ENCODE measurements around the gene ZFP42. TPM values are rescaled to one million over a fixed set of nuclear protein-coding genes. Genes with fewer than 3 reads are reported as not detected.

ZFP42 gene
- total RNA-seq, 1 experiment from 2014 or later: 0.12 TPM

DNA sequence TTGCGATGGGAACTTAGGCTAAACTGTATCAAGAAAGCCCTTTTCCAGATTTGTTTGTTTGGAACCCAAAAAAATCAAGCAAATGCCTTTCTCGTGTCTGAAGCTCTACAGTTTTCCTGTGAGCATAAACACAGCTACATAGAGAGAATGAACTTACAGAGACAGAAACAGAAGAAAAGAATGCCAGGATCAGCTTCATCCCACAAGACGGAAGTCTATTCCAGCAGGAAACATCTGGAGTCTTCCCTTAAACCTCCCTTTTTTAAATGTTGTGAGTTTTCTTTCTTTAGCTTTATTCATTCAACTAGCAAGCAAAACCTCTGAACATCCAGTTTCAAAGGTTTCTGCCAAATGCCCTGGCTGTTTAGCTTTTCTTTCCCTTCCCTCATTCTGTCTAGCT lies 32.6 kb upstream of the ZFP42 start:
- ATAC-seq (no peak), DNase-seq (ENCODE audit: low read depth, low spot score) (no peak)
- BruUV-seq (replicated peaks): no TSS peak
- ChIA-PET CTCF (no interaction called here), POLR2A (no interaction called here), RAD21 (ENCODE audit: low non-redundant PET in 1 of 2, low total read pairs in 2 of 2, uncharacterized antibody in 2 of 2, unreplicated experiment in 2 of 2) (no interaction called here)
- TF ChIP-seq, protein P1, sequence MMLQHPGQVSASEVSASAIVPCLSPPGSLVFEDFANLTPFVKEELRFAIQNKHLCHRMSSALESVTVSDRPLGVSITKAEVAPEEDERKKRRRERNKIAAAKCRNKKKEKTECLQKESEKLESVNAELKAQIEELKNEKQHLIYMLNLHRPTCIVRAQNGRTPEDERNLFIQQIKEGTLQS (IDR thresholded peaks at IDR 0.05): no peak
- TF ChIP-seq YY1 (IDR thresholded peaks at IDR 0.05; ENCODE audit: extremely low read depth, insufficient replicate concordance, low read depth, low read length) (no peak), FOSL1 (IDR thresholded peaks at IDR 0.05; ENCODE audit: low read depth) (no peak), TCF7L2 (IDR thresholded peaks at IDR 0.05; ENCODE audit: borderline replicate concordance, extremely low read depth, insufficient read depth, insufficient read length) (no peak), EZH2phosphoT487 (IDR thresholded peaks at IDR 0.05; ENCODE audit: borderline replicate concordance) (no peak), EZH2 (IDR thresholded peaks at IDR 0.05) (no peak), CBX3 (IDR thresholded peaks at IDR 0.05; ENCODE audit: low read depth) (no peak), SP1 (IDR thresholded peaks at IDR 0.05; ENCODE audit: low read depth) (no peak), POLR2A (IDR thresholded peaks at IDR 0.05; ENCODE audit: borderline replicate concordance, extremely low read depth, insufficient read depth, insufficient read length) (no peak), RAD21 (IDR thresholded peaks at IDR 0.05; ENCODE audit: low read depth) (no peak), SRF (IDR thresholded peaks at IDR 0.05; ENCODE audit: low read depth) (no peak), ELF1 (IDR thresholded peaks at IDR 0.05; ENCODE audit: borderline replicate concordance, low read depth) (no peak), POLR2AphosphoS5 (IDR thresholded peaks at IDR 0.05; ENCODE audit: low read depth, low read length) (no peak), JUND (IDR thresholded peaks at IDR 0.05) (no peak), EGR1 (IDR thresholded peaks at IDR 0.05; ENCODE audit: low read depth) (no peak), CEBPB (IDR thresholded peaks at IDR 0.05; ENCODE audit: low read depth) (no peak)
- TF ChIP-seq, protein P2, sequence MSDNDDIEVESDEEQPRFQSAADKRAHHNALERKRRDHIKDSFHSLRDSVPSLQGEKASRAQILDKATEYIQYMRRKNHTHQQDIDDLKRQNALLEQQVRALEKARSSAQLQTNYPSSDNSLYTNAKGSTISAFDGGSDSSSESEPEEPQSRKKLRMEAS (IDR thresholded peaks at IDR 0.05): no peak
- TF ChIP-seq, protein P3, sequence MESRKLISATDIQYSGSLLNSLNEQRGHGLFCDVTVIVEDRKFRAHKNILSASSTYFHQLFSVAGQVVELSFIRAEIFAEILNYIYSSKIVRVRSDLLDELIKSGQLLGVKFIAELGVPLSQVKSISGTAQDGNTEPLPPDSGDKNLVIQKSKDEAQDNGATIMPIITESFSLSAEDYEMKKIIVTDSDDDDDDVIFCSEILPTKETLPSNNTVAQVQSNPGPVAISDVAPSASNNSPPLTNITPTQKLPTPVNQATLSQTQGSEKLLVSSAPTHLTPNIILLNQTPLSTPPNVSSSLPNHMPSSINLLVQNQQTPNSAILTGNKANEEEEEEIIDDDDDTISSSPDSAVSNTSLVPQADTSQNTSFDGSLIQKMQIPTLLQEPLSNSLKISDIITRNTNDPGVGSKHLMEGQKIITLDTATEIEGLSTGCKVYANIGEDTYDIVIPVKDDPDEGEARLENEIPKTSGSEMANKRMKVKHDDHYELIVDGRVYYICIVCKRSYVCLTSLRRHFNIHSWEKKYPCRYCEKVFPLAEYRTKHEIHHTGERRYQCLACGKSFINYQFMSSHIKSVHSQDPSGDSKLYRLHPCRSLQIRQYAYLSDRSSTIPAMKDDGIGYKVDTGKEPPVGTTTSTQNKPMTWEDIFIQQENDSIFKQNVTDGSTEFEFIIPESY (IDR thresholded peaks at IDR 0.05; ENCODE audit: extremely low read depth, insufficient replicate concordance, low read length): no peak
- TF ChIP-seq, protein P4, sequence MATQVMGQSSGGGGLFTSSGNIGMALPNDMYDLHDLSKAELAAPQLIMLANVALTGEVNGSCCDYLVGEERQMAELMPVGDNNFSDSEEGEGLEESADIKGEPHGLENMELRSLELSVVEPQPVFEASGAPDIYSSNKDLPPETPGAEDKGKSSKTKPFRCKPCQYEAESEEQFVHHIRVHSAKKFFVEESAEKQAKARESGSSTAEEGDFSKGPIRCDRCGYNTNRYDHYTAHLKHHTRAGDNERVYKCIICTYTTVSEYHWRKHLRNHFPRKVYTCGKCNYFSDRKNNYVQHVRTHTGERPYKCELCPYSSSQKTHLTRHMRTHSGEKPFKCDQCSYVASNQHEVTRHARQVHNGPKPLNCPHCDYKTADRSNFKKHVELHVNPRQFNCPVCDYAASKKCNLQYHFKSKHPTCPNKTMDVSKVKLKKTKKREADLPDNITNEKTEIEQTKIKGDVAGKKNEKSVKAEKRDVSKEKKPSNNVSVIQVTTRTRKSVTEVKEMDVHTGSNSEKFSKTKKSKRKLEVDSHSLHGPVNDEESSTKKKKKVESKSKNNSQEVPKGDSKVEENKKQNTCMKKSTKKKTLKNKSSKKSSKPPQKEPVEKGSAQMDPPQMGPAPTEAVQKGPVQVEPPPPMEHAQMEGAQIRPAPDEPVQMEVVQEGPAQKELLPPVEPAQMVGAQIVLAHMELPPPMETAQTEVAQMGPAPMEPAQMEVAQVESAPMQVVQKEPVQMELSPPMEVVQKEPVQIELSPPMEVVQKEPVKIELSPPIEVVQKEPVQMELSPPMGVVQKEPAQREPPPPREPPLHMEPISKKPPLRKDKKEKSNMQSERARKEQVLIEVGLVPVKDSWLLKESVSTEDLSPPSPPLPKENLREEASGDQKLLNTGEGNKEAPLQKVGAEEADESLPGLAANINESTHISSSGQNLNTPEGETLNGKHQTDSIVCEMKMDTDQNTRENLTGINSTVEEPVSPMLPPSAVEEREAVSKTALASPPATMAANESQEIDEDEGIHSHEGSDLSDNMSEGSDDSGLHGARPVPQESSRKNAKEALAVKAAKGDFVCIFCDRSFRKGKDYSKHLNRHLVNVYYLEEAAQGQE (IDR thresholded peaks at IDR 0.05; ENCODE audit: low read depth): no peak
- Histone ChIP-seq H3K4me1 (ENCODE audit: control insufficient read depth in 1 of 2, insufficient read depth in 2 of 2, low read length in 2 of 2) (no peaks in the 10 kb centered on the region), H3K36me3 (ENCODE audit: control insufficient read depth in 1 of 2, insufficient read depth in 2 of 2, low read length in 2 of 2) (no peaks in the 10 kb centered on the region), H4K20me1 (ENCODE audit: insufficient read depth) (no peaks in the 10 kb centered on the region), H3K4me2 (ENCODE audit: low read length) (no peak overlapping the region), H3K27ac (ENCODE audit: low read depth, low read length) (no peak overlapping the region), H3K4me3 (replicated peaks in 1 of 2; ENCODE audit: low read depth in 1 of 2, low read length in 2 of 2) (no peak overlapping the region), H3K9me2 (ENCODE audit: insufficient read depth) (no peaks in the 10 kb centered on the region), H2AFZ (ENCODE audit: low read depth, low read length, poor library complexity, severe bottlenecking) (no peak overlapping the region), H3K27me3 (ENCODE audit: insufficient read depth, low read length) (0 out of 2 replicates have a peak, but pooled peaks cover 6% of the 10 kb centered on the region), H3K9me3 (ENCODE audit: control insufficient read depth in 1 of 2, insufficient read depth in 1 of 2, low read depth in 1 of 2, low read length in 2 of 2) (no peaks in the 10 kb centered on the region), H3K79me2 (ENCODE audit: insufficient read depth, low read length) (no peaks in the 10 kb centered on the region), H3K9ac (ENCODE audit: low read length) (no peak overlapping the region)
- intact Hi-C loops (cut with micrococcal nuclease): no loop called here
